ENCODE results near the gene COL6A3. TPM values are rescaled to one million over a fixed set of nuclear protein-coding genes. Genes with fewer than 3 reads are reported as not detected.
"Not testable (repeated sequence)": the region's sequence is repeated elsewhere in the genome, so short reads cannot be mapped to it uniquely, and the experiment has no call there.

The COL6A3 gene
- total RNA-seq, 3 donors from 2014 or later, result 116 to 907 (median 320) TPM

- Histone ChIP-seq H3K4me3 (peak overlapping the region; percentile 55 to 73 (median 62)), H3K4me1 (no peaks in the 10 kb centered on the region), H3K36me3 (no peaks in the 10 kb centered on the region), H3K27me3 (no peaks in the 10 kb centered on the region), H3K27ac (peak overlapping the region; percentile 67 to 91), H3K9me3 (no peaks in the 10 kb centered on the region)
- DNase-seq (ENCODE audit: low spot score in 2 of 2), result no peak
- intact Hi-C loops (cut with DNase I; ENCODE audit: low total_unique reads), result no loop called here
- peak; percentile 24 for TF ChIP-seq POLR2A (IDR thresholded peaks at IDR 0.05)
- peak in 2 of 3 donors; percentile 25 to 40 for TF ChIP-seq POLR2AphosphoS5 (IDR thresholded peaks at IDR 0.05)
- no peak for TF ChIP-seq CTCF (IDR thresholded peaks at IDR 0.05)
Measured at GRCh38 chr2:237411683-237412423, 2.1 kb downstream of the COL6A3 start.

GRCh38 chr2:237411092-237411601 is 2.8 kb downstream of the COL6A3 start:
- TF ChIP-seq POLR2A (IDR thresholded peaks at IDR 0.05), result no peak
- TF ChIP-seq CTCF (IDR thresholded peaks at IDR 0.05), result no peak
- TF ChIP-seq POLR2AphosphoS5 (IDR thresholded peaks at IDR 0.05), result no peak
- no peak for DNase-seq (ENCODE audit: low spot score in 2 of 2)
- Histone ChIP-seq H3K9me3 (no peaks in the 10 kb centered on the region), H3K4me1 (no peaks in the 10 kb centered on the region), H3K36me3 (no peaks in the 10 kb centered on the region), H3K27ac (peak overlapping the region; percentile 67 to 91), H3K27me3 (no peaks in the 10 kb centered on the region), H3K4me3 (peak overlapping the region; percentile 55 to 73 (median 62))
- intact Hi-C loops (cut with DNase I; ENCODE audit: low total_unique reads), result no loop called here

- peak overlapping the region; percentile 27 to 73 (median 62) for H3K4me3 ChIP-seq
- not testable (repeated sequence) for H3K36me3 ChIP-seq; H3K4me1 ChIP-seq; H3K27me3 ChIP-seq; H3K9me3 ChIP-seq; DNase-seq (ENCODE audit: low spot score in 2 of 2)
- intact Hi-C loops (cut with DNase I; ENCODE audit: low total_unique reads), result loop anchor here (5.0 kb wide), 1 partner anchor 503 kb away; no protein-coding TSS in a partner anchor
- H3K27ac ChIP-seq, result peak overlapping the region; percentile 36 to 61
Measured at GRCh38 chr2:237409263-237409662, 4.7 kb downstream of the COL6A3 start.

- TF ChIP-seq POLR2AphosphoS5 (IDR thresholded peaks at IDR 0.05) (peak in 1 of 3 donors; percentile 26), CTCF (IDR thresholded peaks at IDR 0.05) (no peak)
- Histone ChIP-seq H3K27me3 (no peaks in the 10 kb centered on the region), H3K36me3 (no peaks in the 10 kb centered on the region), H3K4me1 (no peaks in the 10 kb centered on the region), H3K4me3 (peak overlapping the region; percentile 9 to 62 (median 58)), H3K9me3 (no peaks in the 10 kb centered on the region), H3K27ac (peak overlapping the region; percentile 61 to 81)
- DNase-seq (ENCODE audit: low spot score in 2 of 2), result no peak
- intact Hi-C loops (cut with DNase I; ENCODE audit: low total_unique reads), result loop anchor here (5.0 kb wide), 1 partner anchor 504 kb away; no protein-coding TSS in a partner anchor
Measured at GRCh38 chr2:237408335-237409000, 5.5 kb downstream of the COL6A3 start.

- DNase-seq (ENCODE audit: low spot score in 2 of 2), result no peak
- H3K4me1 ChIP-seq, result no peaks in the 10 kb centered on the region
- peak overlapping the region; percentile 9 to 62 (median 58) for H3K4me3 ChIP-seq
- intact Hi-C loops (cut with DNase I; ENCODE audit: low total_unique reads), result loop anchor here (5.0 kb wide), 1 partner anchor 505 kb away; no protein-coding TSS in a partner anchor
- TF ChIP-seq POLR2AphosphoS5 (IDR thresholded peaks at IDR 0.05) (peak in 1 of 3 donors; percentile 3), CTCF (IDR thresholded peaks at IDR 0.05) (no peak)
- H3K27ac ChIP-seq, result peak overlapping the region; percentile 62 to 81
- H3K36me3 ChIP-seq, result no peaks in the 10 kb centered on the region
- no peaks in the 10 kb centered on the region for H3K27me3 ChIP-seq
- no peaks in the 10 kb centered on the region for H3K9me3 ChIP-seq
Measured at GRCh38 chr2:237407700-237408099, 6.3 kb downstream of the COL6A3 start.
